ENCODE results near the gene ELAVL3.
"Not testable (repeated sequence)": the region's sequence is repeated elsewhere in the genome, so short reads cannot be mapped to it uniquely, and the experiment has no call there.

ELAVL3 gene

GRCh38 chr19:11486661-11487503 lies 6.0 kb upstream of the ELAVL3 start:
- no peak for DNase-seq

- DNase-seq: no peak
Measured at GRCh38 chr19:11485245-11485837, 4.5 kb upstream of the ELAVL3 start.

GRCh38 chr19:11483366-11484111 lies 2.7 kb upstream of the ELAVL3 start:
- DNase-seq: no peak

GRCh38 chr19:11482384-11483050 lies 1.7 kb upstream of the ELAVL3 start:
- DNase-seq: peak; percentile 43

GRCh38 chr19:11481534-11482383 lies 913 bp upstream of the ELAVL3 start:
- peak; percentile 69 for DNase-seq

GRCh38 chr19:11479898-11480714 lies 740 bp downstream of the ELAVL3 start:
- DNase-seq: no peak

GRCh38 chr19:11479090-11479897 lies 1.6 kb downstream of the ELAVL3 start:
- peak; percentile 7 for DNase-seq

- no peak for DNase-seq
Measured at GRCh38 chr19:11478167-11479089, 2.4 kb downstream of the ELAVL3 start.

GRCh38 chr19:11475861-11476260 lies 5.0 kb downstream of the ELAVL3 start:
- DNase-seq: no peak

- not testable (repeated sequence) for DNase-seq
Measured at GRCh38 chr19:11475343-11475742, 5.5 kb downstream of the ELAVL3 start.

- no peak for DNase-seq
Measured at GRCh38 chr19:11473725-11474124, 7.1 kb downstream of the ELAVL3 start.

GRCh38 chr19:11468266-11468845 lies 12.5 kb downstream of the ELAVL3 start:
- DNase-seq: not testable (repeated sequence)

GRCh38 chr19:11465600-11465999 lies 15.2 kb downstream of the ELAVL3 start:
- no peak for DNase-seq

- DNase-seq: no peak
Measured at GRCh38 chr19:11464333-11465265, 16.2 kb downstream of the ELAVL3 start.

- DNase-seq: no peak
Measured at GRCh38 chr19:11463391-11463790, 17.5 kb downstream of the ELAVL3 start.

GRCh38 chr19:11461453-11461852 lies 19.4 kb downstream of the ELAVL3 start:
- DNase-seq: no peak

- DNase-seq: no peak
Measured at GRCh38 chr19:11460207-11460606, 20.6 kb downstream of the ELAVL3 start.

- not testable (repeated sequence) for DNase-seq
Measured at GRCh38 chr19:11458912-11459311, 21.9 kb downstream of the ELAVL3 start.
